NB4 (cell line): ENCODE measurements around the gene TXNDC8.
"Not testable (repeated sequence)": the region's sequence is repeated elsewhere in the genome, so short reads cannot be mapped to it uniquely, and the experiment has no call there.

Source experiments
- DNase-seq: peaks from one replicate; pipeline ENCODE4 v3.0.0; 2010; ENCODE audit warnings: low read depth
- H3K4me3 ChIP-seq: one replicate; pipeline ENCODE4 v1.5.1; 2011; ENCODE audit warnings: mild to moderate bottlenecking, low read depth, low read length, moderate library complexity
- MYC ChIP-seq: IDR thresholded peaks from 2 replicates; pipeline ENCODE4 v1.6.1; 2011; ENCODE audit warnings: low read depth, low read length
- POLR2A ChIP-seq: IDR thresholded peaks from 2 replicates; pipeline ENCODE4 v1.6.1; 2011; ENCODE audit warnings: mild to moderate bottlenecking; ENCODE audit not compliant: insufficient read length; ENCODE audit errors: extremely low read depth
- TF ChIP-seq, protein P1 (sequence below): IDR thresholded peaks from one replicate; pipeline ENCODE4 v1.5.1; 2012; ENCODE audit warnings: low read depth, low read length
- TF ChIP-seq, protein P2 (sequence below): IDR thresholded peaks from 2 replicates; pipeline ENCODE4 v1.6.1; 2011; ENCODE audit warnings: low read depth, low read length

Gene TXNDC8

DNA sequence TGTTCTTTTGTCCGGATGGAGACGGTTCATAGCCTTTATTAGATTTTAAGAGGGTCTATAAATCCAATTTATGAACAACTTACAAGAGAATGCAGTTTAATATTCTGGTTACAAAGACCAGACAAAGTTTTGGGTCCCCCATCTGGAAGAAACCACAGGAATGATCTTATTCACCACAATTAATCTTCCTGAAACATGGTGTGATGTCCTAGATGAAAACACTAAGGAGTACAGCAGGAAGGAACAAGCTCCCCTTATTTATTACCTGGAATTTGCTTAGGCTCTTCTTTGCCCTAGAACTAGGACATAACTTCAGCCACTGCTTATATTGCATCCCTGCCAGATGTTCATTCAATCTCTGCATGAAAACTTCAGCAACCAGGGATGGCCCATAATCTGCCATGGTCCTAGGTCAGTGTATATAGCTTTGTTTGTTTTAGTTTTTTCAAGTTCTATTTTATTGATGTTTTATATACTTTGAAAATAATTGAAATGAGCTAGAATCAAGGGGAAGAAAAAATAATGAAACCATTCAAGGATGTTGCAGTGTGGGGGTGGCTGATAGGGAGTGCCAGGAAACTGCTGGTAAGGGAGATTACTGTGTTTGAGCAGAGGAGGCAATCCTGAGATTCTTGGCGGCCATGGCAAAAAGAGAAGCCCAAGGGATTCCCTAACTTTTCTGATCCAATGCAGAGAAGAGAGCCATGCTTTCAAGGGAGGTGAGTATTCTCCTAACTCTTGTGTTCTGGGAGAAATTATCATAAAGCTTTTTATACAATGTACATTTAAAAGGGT, 16.8 kb downstream of the TXNDC8 start:
- no peak overlapping the region for H3K4me3 ChIP-seq
- no peak for DNase-seq
- no peak for TF ChIP-seq POLR2A
- TF ChIP-seq, protein P1, sequence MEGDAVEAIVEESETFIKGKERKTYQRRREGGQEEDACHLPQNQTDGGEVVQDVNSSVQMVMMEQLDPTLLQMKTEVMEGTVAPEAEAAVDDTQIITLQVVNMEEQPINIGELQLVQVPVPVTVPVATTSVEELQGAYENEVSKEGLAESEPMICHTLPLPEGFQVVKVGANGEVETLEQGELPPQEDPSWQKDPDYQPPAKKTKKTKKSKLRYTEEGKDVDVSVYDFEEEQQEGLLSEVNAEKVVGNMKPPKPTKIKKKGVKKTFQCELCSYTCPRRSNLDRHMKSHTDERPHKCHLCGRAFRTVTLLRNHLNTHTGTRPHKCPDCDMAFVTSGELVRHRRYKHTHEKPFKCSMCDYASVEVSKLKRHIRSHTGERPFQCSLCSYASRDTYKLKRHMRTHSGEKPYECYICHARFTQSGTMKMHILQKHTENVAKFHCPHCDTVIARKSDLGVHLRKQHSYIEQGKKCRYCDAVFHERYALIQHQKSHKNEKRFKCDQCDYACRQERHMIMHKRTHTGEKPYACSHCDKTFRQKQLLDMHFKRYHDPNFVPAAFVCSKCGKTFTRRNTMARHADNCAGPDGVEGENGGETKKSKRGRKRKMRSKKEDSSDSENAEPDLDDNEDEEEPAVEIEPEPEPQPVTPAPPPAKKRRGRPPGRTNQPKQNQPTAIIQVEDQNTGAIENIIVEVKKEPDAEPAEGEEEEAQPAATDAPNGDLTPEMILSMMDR: no peak
- TF ChIP-seq, protein P2, sequence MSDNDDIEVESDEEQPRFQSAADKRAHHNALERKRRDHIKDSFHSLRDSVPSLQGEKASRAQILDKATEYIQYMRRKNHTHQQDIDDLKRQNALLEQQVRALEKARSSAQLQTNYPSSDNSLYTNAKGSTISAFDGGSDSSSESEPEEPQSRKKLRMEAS: no peak
- no peak for TF ChIP-seq MYC

DNA sequence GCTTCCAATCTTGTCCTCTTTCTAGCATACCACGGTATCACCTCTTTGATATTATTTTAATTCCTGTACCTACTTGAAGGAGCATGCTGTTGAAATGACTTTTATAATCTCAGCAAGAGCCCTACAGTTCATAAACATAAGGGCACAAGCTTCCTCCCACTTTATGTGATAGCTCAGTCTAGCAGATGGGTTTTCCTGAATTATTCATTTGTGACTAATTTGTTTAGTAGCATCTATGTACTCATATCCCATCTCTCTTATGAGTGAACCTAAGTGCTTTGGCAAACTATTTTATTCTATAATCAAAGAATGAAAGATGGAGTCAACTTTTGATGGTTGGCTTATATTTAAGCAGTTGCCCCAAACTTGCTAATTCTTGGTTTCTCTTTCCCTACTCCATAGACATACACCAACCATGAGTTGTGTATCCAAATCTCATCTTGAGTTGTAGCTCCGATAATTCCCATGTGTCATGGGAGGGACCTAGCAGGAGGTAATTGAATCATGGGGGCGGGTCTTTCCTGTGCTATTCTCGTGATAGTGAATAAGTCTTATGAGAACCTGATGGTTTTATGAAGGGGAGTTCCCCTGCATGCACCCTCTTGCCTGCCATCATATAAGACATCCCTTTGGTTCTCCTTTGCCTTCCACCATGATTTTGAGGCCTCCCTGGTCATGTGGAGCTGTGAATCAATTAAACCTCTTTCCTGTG, 17.7 kb downstream of the TXNDC8 start:
- no peak overlapping the region for H3K4me3 ChIP-seq
- TF ChIP-seq, protein P2: no peak
- TF ChIP-seq POLR2A (no peak), MYC (no peak)
- TF ChIP-seq, protein P1: no peak
- DNase-seq: no peak

DNA sequence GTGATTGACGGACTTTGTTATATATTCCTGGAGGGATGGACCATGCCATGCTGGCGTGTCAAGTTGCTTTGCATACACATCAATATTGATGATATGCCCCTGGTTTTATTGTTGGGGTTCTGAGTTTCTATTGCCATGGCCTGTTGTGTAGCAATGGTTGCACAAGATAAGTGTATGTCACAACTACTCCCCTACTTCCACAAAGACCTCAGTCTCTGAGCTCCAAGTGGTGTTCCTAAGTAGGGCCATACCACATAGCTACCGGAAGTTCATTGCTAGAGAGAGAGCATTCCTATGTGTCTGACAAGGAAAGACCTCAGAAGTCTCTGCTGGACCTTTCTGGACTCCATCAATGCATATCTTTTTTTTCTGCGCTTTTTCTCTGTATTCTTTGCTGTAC, 19.8 kb downstream of the TXNDC8 start:
- TF ChIP-seq POLR2A (no peak), MYC (no peak)
- TF ChIP-seq, protein P2: no peak
- TF ChIP-seq, protein P1: no peak
- no peak for DNase-seq
- no peak overlapping the region for H3K4me3 ChIP-seq

DNA sequence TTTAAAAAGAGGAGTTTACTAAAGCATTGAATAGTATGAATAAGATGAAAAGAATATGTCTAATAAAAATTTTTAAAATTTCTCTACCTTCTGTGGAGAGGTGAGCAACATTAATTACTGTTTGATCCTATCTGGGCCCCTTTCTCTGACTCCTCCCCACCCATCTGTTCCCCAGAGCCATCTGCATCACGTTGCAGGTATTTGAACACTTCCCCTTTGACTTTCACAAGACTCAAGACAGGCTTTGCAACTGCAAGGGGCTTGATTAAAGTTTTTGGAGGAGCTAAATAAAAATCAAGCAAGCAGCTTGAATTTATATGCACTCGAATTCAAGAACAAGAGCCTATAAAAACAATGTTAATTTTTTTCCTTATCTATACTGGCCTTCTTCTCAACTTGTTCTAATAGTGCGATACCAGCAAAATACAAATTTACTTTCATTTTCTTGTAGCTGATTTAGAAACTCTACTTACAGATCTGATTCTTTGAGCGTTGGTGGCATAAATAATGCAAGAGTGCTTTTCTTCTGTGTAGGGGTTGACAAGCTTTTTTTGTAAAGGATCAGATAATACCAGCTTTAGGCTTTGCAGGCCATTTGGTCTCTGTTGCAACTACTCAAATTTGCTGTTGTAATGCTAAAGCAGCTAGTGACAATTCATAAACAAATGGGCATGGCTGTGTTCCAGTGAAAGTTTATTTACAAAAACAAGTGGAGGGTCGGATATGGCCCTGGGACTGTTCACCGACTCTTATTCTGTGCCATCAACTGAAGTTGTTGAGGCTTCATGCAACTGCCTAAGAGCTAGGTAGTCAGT, 21.2 kb downstream of the TXNDC8 start:
- TF ChIP-seq, protein P2: no peak
- TF ChIP-seq MYC (no peak), POLR2A (no peak)
- TF ChIP-seq, protein P1: no peak
- no peak overlapping the region for H3K4me3 ChIP-seq
- DNase-seq: peak; percentile 16

DNA sequence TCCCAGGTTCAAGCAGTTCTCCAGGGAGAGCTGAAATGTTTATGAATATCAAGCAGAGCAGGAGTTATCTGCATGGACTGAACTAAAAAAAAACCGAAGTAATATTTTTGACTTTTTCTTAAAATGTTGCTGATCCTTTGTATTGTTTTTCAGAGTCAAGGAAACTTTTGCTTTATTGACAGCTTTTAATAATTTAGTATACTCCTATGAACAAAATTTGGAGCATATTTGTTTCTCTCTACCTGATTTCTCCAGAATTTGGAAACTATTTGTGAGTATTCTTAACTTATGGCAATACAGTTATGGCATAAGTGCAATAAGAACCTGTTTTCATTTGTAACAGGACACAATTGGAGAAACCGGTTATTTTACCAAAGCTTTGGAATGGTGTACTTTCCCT, 25.7 kb downstream of the TXNDC8 start:
- DNase-seq: not testable (repeated sequence)

DNA sequence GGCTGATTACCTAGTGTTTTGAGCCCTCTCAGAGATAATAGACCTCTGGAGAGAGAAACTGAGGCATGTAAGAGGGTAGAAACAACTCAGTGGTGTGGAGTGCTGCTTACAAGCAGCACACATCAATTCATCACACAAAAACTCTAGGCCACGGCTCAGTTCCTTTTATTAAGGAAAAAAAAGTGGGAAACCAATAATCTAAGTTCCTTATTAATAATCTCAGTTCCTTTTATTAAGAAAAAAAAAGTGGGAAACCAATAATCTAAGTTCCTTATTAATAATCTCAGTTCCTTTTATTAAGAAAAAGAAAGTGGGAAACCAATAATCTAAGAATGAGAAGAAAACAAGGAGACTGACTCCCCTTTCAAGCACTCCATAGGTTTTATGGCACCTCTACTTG, 28.0 kb downstream of the TXNDC8 start:
- TF ChIP-seq POLR2A: no peak
- TF ChIP-seq, protein P1: no peak
- TF ChIP-seq, protein P2: no peak
- no peak for TF ChIP-seq MYC
- DNase-seq: no peak

More for the DNA sequence above, 25.7 kb downstream of the TXNDC8 start:
- H3K4me3 ChIP-seq: not testable (repeated sequence)

More for the DNA sequence above, 28.0 kb downstream of the TXNDC8 start:
- no peak overlapping the region for H3K4me3 ChIP-seq
